HUES64 (cell line): ENCODE data around the gene TLE4.

Source experiments
- H3K27ac ChIP-seq: 2 replicates; pipeline ENCODE4 v1.7.0; 2013; ENCODE audit warnings: low read depth, low read length, inconsistent platforms
- H3K27me3 ChIP-seq: 2 replicates; pipeline ENCODE4 v1.6.1; 2013; ENCODE audit warnings: mild to moderate bottlenecking, low read length; ENCODE audit not compliant: insufficient read depth
- H3K36me3 ChIP-seq: 2 replicates; pipeline ENCODE4 v1.6.1; 2013; ENCODE audit warnings: mild to moderate bottlenecking, low read length; ENCODE audit not compliant: insufficient read depth
- H3K4me1 ChIP-seq: 2 replicates; pipeline ENCODE4 v1.6.1; 2013; ENCODE audit warnings: mild to moderate bottlenecking, low read length, moderate library complexity; ENCODE audit not compliant: insufficient read depth
- H3K4me3 ChIP-seq: 2 replicates; pipeline ENCODE4 v1.5.1; 2013; ENCODE audit warnings: mild to moderate bottlenecking, low read length, moderate library complexity
- H3K9ac ChIP-seq: 2 replicates; pipeline ENCODE4 v1.6.1; 2013; ENCODE audit warnings: mild to moderate bottlenecking, low read depth, low read length
- H3K9me3 ChIP-seq: 2 replicates; pipeline ENCODE4 v1.6.1; 2013; ENCODE audit warnings: low read depth, low read length; ENCODE audit not compliant: insufficient read depth
- WGBS: fragments of 150-250, 120-280 bp; methylation state at CpG from one replicate; pipeline ENCODE4 v1.1.7; 2013; ENCODE audit warnings: missing lambda C conversion rate; 5-methylcytosine and 5-hydroxymethylcytosine counted together

Gene TLE4

GRCh38 chr9:79621916-79622575, 50.3 kb downstream of the TLE4 start:
- no peak overlapping the region for H3K4me3 ChIP-seq
- no peak overlapping the region for H3K27ac ChIP-seq
- H3K9ac ChIP-seq = no peak overlapping the region
- peaks cover 4% of the 10 kb centered on the region; the same call in 1 of the 2 replicates for H3K36me3 ChIP-seq
- no peaks in the 10 kb centered on the region for H3K27me3 ChIP-seq
- peaks cover 31% of the 10 kb centered on the region for H3K4me1 ChIP-seq
- no peaks in the 10 kb centered on the region for H3K9me3 ChIP-seq

- Histone ChIP-seq H3K9ac (no peak overlapping the region), H3K36me3 (no peaks in the 10 kb centered on the region), H3K27me3 (no peaks in the 10 kb centered on the region), H3K27ac (no peak overlapping the region), H3K9me3 (no peaks in the 10 kb centered on the region), H3K4me1 (peaks cover 33% of the 10 kb centered on the region), H3K4me3 (no peak overlapping the region)
- 91% methylated on average over 6 of the region's 6 CpGs for WGBS
Observed at GRCh38 chr9:79623799-79624721, 52.3 kb downstream of the TLE4 start.

DNA sequence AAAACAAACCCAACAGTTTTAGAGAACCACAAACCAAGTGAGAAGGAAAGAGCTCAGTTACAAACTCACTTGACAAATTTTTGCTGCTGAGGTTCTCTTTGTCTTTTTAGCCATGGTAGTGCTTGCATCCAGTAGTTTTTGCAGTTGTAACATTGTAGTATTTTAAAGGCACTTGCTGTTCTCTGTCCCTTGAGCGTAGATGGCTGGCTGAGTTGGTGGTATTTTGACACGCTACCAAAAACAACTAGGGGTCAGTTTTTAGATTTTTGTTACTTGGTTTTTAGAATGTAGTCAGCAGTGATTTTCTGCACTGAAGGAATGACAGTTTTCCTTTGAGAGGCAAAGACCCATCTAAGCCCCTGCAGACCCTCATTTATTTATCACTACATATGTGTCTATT, 58.0 kb downstream of the TLE4 start:
- Histone ChIP-seq H3K4me3 (no peak overlapping the region), H3K27me3 (no peaks in the 10 kb centered on the region), H3K27ac (no peak overlapping the region), H3K9me3 (no peaks in the 10 kb centered on the region), H3K4me1 (peaks cover 51% of the 10 kb centered on the region), H3K9ac (no peak overlapping the region; the same call in 1 of the 2 replicates), H3K36me3 (no peaks in the 10 kb centered on the region)
- WGBS = 96% methylated on average over 2 of the region's 2 CpGs

GRCh38 chr9:79630521-79631403, 59.0 kb downstream of the TLE4 start:
- Histone ChIP-seq H3K27ac (no peak overlapping the region), H3K4me3 (no peak overlapping the region), H3K9ac (no peak overlapping the region), H3K4me1 (peaks cover 51% of the 10 kb centered on the region), H3K27me3 (no peaks in the 10 kb centered on the region), H3K36me3 (no peaks in the 10 kb centered on the region), H3K9me3 (no peaks in the 10 kb centered on the region)
- 93% methylated on average over 1 of the region's 5 CpGs for WGBS

- no peak overlapping the region for H3K9ac ChIP-seq
- no peaks in the 10 kb centered on the region for H3K9me3 ChIP-seq
- H3K27ac ChIP-seq = no peak overlapping the region
- H3K4me1 ChIP-seq = peaks cover 51% of the 10 kb centered on the region
- no peaks in the 10 kb centered on the region for H3K27me3 ChIP-seq
- no peaks in the 10 kb centered on the region for H3K36me3 ChIP-seq
- H3K4me3 ChIP-seq = no peak overlapping the region
- WGBS = 96% methylated on average over 5 of the region's 5 CpGs
Observed at GRCh38 chr9:79632060-79632459, 60.3 kb downstream of the TLE4 start.

DNA sequence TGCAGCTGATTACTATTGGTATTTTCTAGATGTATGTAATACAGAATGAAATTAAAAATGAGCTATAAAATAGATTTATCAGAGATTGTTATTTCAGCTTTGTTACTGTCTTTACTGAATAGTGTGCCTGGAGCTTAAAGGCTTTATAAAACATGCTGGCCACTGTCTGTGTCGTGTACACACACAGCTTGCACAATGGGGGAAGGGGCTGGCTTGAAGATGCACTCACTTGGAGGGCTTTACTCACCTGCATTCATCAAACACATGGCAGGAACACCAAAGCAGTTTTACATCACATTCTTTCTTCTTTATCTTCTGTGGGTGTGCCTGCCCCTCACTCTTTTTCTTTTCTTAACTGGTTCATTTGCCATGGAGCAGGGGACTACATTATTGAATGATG, 60.9 kb downstream of the TLE4 start:
- H3K27me3 ChIP-seq = no peaks in the 10 kb centered on the region
- H3K4me3 ChIP-seq = no peak overlapping the region
- no peak overlapping the region for H3K27ac ChIP-seq
- H3K4me1 ChIP-seq = peaks cover 49% of the 10 kb centered on the region
- WGBS = 87% methylated on average over 1 of the region's 1 CpG
- no peak overlapping the region for H3K9ac ChIP-seq
- H3K9me3 ChIP-seq = no peaks in the 10 kb centered on the region
- peaks cover 4% of the 10 kb centered on the region; the same call in 1 of the 2 replicates for H3K36me3 ChIP-seq

- Histone ChIP-seq H3K27me3 (no peaks in the 10 kb centered on the region), H3K27ac (no peak overlapping the region)
- 89% methylated on average over 3 of the region's 3 CpGs for whole genome bisulfite sequencing
Observed at GRCh38 chr9:79633558-79633957, 61.8 kb downstream of the TLE4 start.

GRCh38 chr9:79637177-79637925, 65.6 kb downstream of the TLE4 start:
- 88% methylated on average over 1 of the region's 2 CpGs for WGBS
- Histone ChIP-seq H3K4me3 (no peak overlapping the region), H3K9me3 (no peaks in the 10 kb centered on the region), H3K36me3 (peaks cover 4% of the 10 kb centered on the region; the same call in 1 of the 2 replicates), H3K27me3 (no peaks in the 10 kb centered on the region), H3K27ac (no peak overlapping the region), H3K4me1 (peaks cover 12% of the 10 kb centered on the region; the same call in 1 of the 2 replicates), H3K9ac (no peak overlapping the region)

More at GRCh38 chr9:79633558-79633957, 61.8 kb downstream of the TLE4 start:
- Histone ChIP-seq H3K4me1 (peaks cover 41% of the 10 kb centered on the region), H3K9me3 (no peaks in the 10 kb centered on the region), H3K9ac (no peak overlapping the region), H3K36me3 (peaks cover 4% of the 10 kb centered on the region; the same call in 1 of the 2 replicates), H3K4me3 (no peak overlapping the region)

DNA sequence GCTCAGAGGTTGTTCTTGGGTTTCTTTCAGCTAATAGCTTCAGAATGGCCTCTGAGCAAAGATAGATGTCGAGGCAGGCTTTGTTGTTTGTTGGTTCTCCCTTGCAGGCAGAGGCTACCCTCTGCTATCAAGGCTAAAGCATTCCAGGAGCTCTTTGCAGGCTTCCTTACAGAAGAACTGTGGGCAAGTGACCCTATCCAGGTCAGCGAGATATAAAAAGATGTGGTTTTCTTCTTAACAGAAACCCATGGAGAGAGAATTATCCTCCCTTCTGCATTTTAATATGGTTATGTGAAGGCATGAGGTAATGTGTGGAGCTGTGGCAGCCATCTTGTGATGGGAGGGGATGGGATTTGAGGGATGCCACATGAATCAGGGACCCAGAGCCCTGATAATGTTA, 67.0 kb downstream of the TLE4 start:
- Histone ChIP-seq H3K9ac (no peak overlapping the region), H3K9me3 (no peaks in the 10 kb centered on the region)
- 82% methylated on average over 2 of the region's 2 CpGs for WGBS

GRCh38 chr9:79639354-79639753, 67.6 kb downstream of the TLE4 start:
- H3K36me3 ChIP-seq = peaks cover 7% of the 10 kb centered on the region; the same call in 1 of the 2 replicates
- H3K9ac ChIP-seq = no peak overlapping the region
- H3K4me3 ChIP-seq = no peak overlapping the region
- no CpG with 5 or more reads among the region's 1 CpG for WGBS
- no peaks in the 10 kb centered on the region for H3K9me3 ChIP-seq
- no peaks in the 10 kb centered on the region for H3K4me1 ChIP-seq
- no peak overlapping the region for H3K27ac ChIP-seq
- H3K27me3 ChIP-seq = no peaks in the 10 kb centered on the region

More for the DNA sequence above, 67.0 kb downstream of the TLE4 start:
- Histone ChIP-seq H3K4me3 (no peak overlapping the region), H3K27me3 (no peaks in the 10 kb centered on the region), H3K4me1 (no peaks in the 10 kb centered on the region; the same call in 1 of the 2 replicates), H3K27ac (no peak overlapping the region), H3K36me3 (peaks cover 7% of the 10 kb centered on the region; the same call in 1 of the 2 replicates)
